ENCODE data around the gene C10orf143. TPM values are rescaled to one million over a fixed set of nuclear protein-coding genes. Genes with fewer than 3 reads are reported as not detected.
A peak's percentile ranks its signal among the peaks of the same experiment; 100 is the strongest.

The C10orf143 gene
- total RNA-seq, 4 donors from 2014 or later: 1.6 to 5.8 (median 3.7) TPM; not detected in 1

GRCh38 chr10:130041451-130042371 lies 68.9 kb downstream of the C10orf143 start:
- H3K36me3 ChIP-seq: no peaks in the 10 kb centered on the region
- no peaks in the 10 kb centered on the region for H3K4me1 ChIP-seq
- DNase-seq: no peak
- no peak overlapping the region for H3K4me3 ChIP-seq
- H3K9me3 ChIP-seq: no peaks in the 10 kb centered on the region
- TF ChIP-seq CTCF (IDR thresholded peaks at IDR 0.05): no peak
- no peak for TF ChIP-seq POLR2A (IDR thresholded peaks at IDR 0.05)
- H3K27me3 ChIP-seq: no peaks in the 10 kb centered on the region
- no peak overlapping the region for H3K27ac ChIP-seq

- Histone ChIP-seq H3K27me3 (no peaks in the 10 kb centered on the region), H3K4me1 (no peaks in the 10 kb centered on the region), H3K27ac (no peak overlapping the region), H3K4me3 (no peak overlapping the region), H3K9me3 (no peaks in the 10 kb centered on the region), H3K36me3 (no peaks in the 10 kb centered on the region)
- peak in 1 of 3 donors; percentile 35 for DNase-seq
- TF ChIP-seq CTCF (IDR thresholded peaks at IDR 0.05) (no peak), POLR2A (IDR thresholded peaks at IDR 0.05) (no peak)
Measured at GRCh38 chr10:130040817-130041330, 69.8 kb downstream of the C10orf143 start.

- H3K27ac ChIP-seq: no peak overlapping the region
- TF ChIP-seq CTCF (IDR thresholded peaks at IDR 0.05) (no peak), POLR2A (IDR thresholded peaks at IDR 0.05) (no peak)
- H3K4me3 ChIP-seq: no peak overlapping the region
- H3K36me3 ChIP-seq: no peaks in the 10 kb centered on the region
- DNase-seq: no peak
- H3K9me3 ChIP-seq: no peaks in the 10 kb centered on the region
- H3K4me1 ChIP-seq: no peaks in the 10 kb centered on the region
- no peaks in the 10 kb centered on the region for H3K27me3 ChIP-seq
Measured at GRCh38 chr10:130040351-130040750, 70.3 kb downstream of the C10orf143 start.

- DNase-seq: peak in 1 of 3 donors; percentile 36
- TF ChIP-seq POLR2A (IDR thresholded peaks at IDR 0.05) (no peak), CTCF (IDR thresholded peaks at IDR 0.05) (no peak)
- no peak overlapping the region for H3K27ac ChIP-seq
- H3K9me3 ChIP-seq: no peaks in the 10 kb centered on the region
- no peaks in the 10 kb centered on the region for H3K36me3 ChIP-seq
- no peaks in the 10 kb centered on the region for H3K4me1 ChIP-seq
- no peak overlapping the region for H3K4me3 ChIP-seq
- H3K27me3 ChIP-seq: no peaks in the 10 kb centered on the region
Measured at GRCh38 chr10:130039141-130039540, 71.5 kb downstream of the C10orf143 start.

GRCh38 chr10:130038611-130039109 lies 72.0 kb downstream of the C10orf143 start:
- Histone ChIP-seq H3K4me1 (no peaks in the 10 kb centered on the region), H3K9me3 (no peaks in the 10 kb centered on the region), H3K36me3 (no peaks in the 10 kb centered on the region), H3K27ac (no peak overlapping the region), H3K27me3 (no peaks in the 10 kb centered on the region), H3K4me3 (no peak overlapping the region)
- TF ChIP-seq CTCF (IDR thresholded peaks at IDR 0.05) (no peak), POLR2A (IDR thresholded peaks at IDR 0.05) (no peak)
- peak in 1 of 3 donors; percentile 19 for DNase-seq

Measured in Peyer's patch (tissue), 4 donors.